Middle frontal gyrus (tissue), 1 donor: ENCODE measurements around the gene CUEDC2.
A peak's percentile ranks its signal among the peaks of the same experiment; 100 is the strongest.

Experiments used
- DNase-seq: peaks from one replicate; pipeline ENCODE4 v3.0.0-alpha.2; 2015; ENCODE audit warnings: low spot score; ENCODE audit errors: extremely low spot score

CUEDC2 gene, protein sequence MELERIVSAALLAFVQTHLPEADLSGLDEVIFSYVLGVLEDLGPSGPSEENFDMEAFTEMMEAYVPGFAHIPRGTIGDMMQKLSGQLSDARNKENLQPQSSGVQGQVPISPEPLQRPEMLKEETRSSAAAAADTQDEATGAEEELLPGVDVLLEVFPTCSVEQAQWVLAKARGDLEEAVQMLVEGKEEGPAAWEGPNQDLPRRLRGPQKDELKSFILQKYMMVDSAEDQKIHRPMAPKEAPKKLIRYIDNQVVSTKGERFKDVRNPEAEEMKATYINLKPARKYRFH

DNA sequence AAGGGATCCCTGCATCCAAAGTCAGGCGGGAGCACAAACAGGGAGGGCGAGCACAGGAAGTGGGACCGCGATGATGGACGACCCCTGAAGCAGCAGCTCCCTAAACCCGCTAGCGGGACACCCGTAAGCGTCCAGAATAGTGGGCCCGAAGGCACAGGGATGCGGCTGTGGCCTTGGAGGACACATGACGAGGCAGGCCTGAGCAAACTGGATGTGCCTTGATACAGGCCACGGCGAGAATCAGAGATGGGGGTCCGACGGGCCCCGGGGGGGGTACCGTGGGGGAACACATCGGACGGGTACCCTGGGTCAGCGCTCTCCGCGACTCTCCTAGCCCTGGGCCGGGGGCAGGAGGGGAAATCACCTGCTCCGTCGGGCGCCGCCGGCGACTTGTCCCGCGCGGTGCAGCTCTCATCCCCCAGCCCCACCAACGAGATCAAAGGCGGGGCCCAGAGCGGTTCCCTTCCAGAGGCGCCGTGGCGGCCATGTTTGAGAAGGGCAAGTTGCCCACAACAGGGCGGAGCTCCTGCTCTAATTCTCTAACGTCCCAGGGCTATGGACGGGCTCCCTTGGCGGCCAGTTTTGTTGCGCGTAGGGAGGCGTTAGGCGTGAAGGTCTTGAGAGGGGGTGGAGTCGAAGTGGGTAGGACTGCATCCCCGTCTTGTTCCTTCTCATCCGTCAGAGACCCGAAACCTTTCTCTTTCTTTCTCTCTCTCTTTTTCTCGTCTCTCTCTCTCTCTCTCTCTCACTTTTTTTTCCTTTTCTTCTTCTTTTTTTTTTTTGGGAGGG lies at the start of gene CUEDC2:
CUEDC2 (minus strand) TSS at position 413 of the 789 bp plus-strand sequence. CDS start 7,386 bp downstream, outside the sequence.
- peak; percentile 96 for DNase-seq

DNA sequence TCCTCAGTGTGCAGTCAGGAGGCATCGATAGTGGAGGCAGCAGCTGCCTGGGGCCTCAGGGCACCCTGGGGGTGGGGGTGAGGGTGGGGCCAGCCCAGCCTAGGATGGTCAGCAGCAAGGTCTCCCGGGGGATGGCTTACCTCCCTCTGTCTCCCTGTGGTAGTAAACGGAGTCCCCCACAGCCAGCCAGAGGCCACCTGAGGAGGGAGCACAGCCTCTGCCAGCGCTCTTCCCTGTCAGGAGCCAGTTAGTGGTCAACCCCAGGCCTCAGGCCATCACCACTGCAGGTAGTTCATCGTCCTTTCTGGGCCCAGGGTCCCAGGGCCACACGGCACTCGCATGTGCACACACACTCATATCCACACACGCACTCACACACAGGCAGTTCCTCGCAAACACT lies 48.0 kb upstream of the CUEDC2 start:
- no peak for DNase-seq

DNA sequence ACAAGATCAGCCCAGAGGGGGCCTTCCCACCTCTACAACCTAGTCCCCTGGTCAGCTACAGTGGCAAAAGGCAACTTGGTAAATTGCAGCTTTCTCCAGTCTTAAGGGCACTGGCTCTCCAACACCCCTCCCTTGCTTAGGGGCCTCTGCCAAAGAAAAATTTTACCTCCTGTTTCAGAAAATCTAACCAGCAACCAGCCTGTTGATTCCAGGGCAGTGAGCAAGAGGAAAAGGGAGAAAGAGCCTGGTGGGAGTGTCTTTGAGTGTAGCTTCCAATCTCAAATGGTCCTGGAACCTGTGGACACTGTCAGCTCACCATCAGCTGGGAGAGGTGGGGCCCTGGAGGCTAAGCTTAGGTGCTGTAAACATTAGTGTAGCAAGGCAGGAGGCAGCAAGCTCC lies 47.3 kb upstream of the CUEDC2 start:
- DNase-seq: no peak

DNA sequence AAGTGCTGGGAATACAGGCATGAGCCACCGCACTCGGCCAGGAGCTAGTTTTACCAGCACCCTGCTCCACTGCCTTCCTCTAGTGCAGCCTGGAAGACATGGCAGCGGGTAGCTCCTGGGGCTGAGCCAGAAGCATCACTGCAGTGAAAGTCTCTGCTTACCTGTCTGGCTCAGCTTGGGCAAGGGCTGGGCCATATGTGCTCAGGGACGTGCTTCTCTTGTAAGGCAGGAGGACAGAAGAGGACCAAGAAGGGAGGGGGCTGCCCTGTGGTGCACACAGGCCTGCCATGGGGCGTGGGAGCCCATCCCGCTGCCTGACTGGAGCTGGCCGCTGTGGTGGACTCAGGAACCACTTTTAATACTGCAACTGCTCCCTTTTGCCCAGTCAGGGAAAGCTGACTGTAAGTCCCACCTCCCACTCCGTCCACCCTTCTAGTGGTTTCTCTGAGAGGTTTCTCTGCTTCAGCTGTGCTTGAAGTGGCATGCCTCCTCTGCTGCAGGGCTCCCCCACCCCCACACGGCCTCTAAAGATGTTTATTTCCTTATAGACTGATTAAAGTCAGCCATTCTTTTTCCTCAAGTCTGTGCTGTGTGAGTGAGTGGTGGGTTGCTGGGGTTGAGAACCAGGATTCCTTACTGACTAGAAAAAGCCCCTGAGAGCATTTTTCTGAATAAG lies 44.2 kb upstream of the CUEDC2 start:
- DNase-seq: no peak

DNA sequence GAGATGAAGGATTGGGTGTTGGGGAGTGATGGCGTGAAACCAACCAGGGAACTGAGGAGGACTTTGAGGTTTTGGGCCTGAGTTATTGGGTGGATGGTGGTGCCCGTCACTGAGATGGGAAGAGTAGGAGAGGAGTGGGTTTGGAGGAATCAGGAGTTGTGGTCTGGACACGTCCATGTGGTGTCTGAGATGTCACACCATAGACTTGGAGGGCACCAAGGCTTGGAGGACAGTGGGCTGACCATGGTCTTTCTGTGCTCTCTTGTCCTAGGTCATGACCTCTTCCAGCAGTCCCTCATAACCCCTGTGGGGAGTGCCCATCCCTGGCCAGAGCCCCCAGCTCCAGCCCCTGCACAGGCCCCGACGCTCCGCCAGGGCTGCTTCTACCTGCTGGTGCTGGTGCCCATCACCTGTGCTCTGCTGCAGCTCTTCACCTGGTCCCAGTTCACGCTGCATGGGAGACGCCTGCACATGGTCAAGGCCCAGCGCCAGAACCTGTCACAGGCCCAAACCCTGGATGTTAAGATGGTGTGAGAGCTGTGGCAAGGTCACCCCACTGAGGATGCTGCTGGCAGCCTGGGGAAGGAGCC lies 43.2 kb upstream of the CUEDC2 start:
- no peak for DNase-seq

DNA sequence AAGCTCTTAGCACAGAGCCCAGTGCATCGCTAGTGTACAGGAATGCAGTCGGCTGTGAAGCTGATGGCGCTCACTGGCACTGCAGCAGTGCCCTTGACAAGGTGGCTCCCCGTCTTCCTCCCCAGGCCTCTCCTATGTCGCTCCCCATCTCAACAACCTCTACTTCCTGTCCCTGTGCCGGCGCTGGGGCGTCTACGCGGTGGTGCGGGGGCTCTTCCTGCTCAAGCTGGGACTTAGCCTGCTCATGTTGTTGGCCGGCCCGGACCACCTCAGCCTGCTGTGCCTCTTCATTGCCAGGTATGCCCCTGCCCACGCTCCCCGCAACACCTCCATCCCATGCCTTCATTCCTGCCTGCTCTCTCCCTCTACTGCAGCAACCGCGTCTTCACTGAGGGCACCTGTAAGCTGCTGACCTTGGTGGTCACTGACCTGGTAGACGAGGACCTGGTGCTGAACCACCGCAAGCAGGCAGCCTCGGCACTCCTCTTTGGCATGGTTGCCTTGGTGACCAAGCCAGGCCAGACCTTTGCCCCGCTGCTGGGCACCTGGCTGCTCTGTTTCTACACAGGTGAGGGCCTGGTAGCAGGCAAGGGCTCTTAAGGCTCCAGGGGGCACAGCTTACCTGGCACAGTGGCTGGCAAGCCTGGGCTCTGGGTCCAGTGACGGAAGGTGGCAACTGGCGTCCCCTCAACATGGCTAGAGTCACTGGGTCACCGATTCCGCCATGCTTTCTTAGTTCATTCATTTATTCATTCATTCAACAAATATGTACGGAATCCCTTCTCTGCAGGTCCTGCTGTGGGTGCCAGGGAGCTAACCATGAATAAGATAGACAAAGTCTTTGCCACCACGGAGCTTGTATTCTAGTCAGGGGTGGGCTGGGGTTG lies 41.3 kb upstream of the CUEDC2 start:
- no peak for DNase-seq

DNA sequence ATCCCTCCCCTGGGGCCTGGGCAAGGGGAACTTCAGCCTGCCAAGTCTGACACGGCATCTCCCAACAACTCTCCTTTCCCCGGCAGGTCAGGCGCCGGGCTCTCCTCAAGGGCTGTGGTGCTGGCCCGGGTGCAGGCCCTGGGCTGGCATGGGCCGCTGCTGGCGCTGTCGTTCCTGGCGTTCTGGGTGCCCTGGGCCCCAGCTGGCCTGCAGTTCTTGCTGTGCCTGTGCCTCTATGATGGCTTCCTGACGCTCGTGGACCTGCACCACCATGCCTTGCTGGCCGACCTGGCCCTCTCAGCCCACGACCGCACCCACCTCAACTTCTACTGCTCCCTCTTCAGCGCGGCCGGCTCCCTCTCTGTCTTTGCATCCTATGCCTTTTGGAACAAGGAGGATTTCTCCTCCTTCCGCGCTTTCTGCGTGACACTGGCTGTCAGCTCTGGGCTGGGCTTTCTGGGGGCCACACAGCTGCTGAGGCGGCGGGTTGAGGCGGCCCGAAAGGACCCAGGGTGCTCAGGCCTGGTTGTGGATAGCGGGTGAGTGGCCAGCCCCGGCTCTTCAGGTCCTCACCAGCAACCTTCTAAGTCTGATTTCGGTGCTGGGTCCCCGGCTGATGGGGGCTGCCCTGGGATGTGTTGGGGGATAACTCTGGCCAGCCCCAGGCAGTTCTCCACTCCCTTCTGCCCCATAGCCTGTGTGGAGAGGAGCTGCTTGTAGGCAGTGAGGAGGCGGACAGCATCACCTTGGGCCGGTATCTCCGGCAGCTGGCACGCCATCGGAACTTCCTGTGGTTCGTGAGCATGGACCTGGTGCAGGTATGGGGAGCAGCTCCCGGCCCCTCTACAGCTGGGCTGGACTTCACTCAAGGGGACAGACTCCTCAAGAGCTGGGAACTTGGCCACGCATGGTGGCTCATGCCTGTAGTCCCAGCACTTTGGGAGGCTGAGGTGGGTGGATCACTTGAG lies 38.5 kb upstream of the CUEDC2 start:
- DNase-seq: no peak

DNA sequence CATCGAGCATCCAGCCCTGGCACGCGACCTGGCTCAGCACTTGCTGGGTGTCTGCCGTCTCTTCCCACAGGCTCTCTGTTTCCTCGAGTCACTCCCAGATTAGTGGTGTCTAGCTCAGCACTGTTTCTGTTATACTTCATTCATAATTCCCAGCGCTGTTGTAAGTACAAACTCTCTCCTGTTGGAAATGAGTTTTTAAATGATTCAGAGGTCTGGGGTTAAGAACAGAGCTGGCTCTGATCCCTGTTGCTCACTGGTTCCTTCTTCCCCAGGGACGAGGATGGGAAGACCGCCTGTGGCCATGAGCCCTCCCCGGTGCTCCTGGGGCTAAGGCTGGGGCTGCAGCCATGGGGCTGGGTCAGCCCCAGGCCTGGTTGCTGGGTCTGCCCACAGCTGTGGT lies 36.3 kb upstream of the CUEDC2 start:
- no peak for DNase-seq

DNA sequence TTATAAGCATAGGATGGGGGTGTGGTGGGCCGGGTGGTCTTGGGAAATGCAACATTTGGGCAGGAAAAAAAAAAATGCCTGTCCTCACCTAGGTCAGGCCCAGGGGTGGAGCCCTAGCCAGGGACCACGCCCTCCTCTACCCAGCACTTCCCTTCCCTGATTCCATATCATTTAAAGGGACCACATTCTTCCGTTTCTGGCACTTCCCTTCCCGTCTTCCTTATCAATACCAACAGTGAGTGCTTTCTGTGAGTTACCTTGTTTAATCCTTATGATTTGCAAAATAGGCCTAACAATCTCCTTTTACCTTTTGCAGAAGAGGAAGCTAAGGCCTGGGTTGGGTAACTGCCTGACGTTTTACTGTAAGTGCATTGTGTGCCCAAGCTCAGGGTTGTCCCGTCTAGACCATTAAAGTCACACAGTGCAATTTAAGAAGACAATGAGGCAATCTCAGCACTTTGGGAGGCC lies 35.6 kb upstream of the CUEDC2 start:
- no peak for DNase-seq

DNA sequence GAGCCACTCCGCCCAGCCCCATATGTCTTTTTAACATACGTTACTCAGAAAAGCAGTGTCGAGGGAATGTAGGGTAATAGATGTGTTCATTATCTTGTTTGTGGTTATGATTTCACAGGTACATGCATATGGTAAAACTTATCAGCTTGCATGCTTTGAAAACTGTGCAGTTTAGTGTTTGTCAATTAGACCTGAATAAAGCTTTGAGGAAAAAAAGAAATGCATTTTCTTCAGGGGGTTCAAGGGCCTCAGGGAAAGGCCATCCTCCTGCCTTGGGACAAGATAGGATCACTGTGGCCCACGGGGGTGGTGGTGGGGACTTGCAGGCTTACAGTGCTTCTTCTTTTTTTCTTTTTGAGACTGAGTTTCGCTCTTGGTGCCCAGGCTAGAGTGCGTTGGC lies 34.9 kb upstream of the CUEDC2 start:
- no peak for DNase-seq

DNA sequence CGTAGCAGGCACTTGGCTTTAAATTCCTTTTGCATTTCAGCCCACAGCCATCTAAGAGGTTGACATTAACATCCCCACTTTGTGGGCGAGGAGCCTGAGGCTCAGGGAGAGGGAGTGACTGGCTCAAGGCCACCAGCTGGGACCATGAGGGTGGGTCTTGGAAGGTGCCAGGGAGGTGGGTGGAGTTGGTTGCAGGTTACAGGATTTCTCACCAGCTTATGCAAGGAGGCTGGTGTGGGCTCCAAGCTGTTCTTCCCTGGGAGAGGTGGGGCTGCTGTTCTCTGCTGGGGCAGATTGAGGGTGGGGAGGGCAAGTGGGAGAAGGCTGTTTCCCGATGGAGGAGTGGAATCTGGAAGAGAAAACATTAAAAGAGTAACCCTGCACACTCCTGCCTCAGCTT lies 33.1 kb upstream of the CUEDC2 start:
- no peak for DNase-seq

DNA sequence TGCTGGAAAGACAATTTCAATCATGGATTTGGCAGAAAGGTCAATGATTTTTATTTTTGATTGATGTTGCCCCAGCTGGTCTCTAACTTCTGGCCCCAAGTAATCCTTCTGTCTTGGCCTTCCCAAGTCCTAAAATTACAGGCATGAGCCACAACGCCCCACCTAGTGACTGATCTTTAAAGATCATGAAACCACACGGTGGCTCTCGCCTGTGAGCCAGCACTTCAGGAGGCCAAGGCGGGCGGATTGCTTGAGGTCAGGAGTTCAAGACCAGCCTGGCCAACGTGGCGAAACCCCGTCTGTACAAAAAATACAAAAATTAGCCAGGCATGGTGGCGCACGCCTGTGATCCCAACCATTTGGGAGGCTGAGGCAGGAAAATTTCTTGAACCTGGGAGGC lies 31.6 kb upstream of the CUEDC2 start:
- no peak for DNase-seq

DNA sequence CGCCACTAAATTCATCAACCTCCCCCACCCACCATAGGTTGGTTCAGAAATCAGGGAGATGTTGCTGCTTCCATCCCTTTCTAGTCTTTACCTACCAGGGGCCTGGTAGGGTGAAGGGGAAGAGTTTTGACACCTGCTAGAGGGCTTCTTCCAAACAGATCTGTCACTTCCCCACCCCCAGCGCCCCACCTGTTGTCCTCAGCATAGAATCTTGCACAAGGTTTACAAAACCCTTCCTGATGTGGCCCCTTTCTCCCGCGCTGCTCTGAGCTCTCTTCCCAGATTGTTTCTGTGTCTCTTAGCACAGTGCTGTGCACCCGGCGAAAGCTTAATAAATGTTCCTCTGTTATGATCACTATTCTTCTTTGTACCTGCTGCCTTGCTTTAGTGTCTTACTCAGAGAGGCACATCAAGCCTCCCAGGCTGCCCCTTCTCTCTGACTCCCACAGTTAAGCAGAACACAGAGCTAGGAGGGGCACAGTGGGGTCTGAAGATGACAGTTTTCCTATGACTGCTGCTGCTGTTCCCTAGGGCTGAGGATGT lies 30.2 kb upstream of the CUEDC2 start:
- no peak for DNase-seq

DNA sequence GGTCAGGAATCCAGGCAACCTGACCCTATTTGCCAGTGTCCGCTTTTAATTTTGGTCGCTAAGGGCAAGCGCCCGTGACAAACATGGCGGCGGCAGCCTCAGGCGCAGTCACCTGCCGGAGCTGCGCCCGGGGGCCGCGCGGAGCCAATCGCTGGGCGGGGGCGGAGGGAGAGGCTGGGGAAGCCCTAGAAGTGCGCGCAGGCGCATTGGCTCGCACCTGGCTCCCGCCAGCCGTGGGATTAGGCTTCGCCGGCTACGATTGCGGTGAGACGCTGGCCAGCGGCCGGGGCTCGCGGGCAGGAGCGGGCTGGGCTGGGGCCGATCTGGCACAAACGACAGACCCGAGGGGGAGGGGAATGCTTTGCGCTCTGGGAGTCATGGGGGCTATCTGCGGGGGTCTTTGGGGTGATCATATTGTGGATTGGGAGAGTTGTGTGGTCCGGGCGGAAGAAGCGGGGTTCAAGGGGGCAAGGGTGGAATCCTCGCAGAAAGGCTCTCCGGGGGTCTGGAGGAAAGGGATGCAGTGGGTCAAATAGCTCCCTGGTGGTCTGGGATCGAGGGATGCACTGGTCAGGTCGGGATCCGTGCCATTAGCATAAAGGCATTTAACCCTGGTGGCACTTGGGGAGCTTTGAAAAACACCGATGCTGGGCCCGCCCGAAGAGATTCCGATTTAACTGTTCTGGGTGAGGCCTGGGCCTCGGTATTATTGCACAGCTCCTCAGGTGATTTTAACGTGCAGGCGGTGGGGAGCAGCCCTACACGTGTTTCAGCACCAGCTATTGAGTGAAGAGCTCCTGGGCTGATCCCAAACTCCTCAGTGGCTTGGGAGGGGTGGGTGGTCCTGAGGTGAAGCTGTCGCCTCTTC lies 29.0 kb upstream of the CUEDC2 start:
- peak; percentile 84 for DNase-seq

DNA sequence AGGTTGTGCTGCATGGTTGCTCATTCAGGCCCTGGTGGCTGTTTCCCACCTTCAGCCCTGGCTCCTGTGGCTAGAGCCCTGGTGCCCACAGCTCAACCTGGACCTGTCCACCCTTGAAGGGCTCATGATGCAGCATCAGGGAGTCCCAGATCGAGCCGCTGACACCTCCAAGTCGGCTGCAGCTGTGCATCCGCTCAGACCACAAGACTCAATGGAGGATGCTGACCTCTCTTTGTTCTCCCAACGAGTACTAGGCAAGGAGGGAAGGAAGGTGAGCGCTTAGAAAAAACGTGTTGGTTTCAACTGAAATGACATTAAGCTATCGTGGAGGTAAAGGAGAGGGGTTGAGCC lies 28.4 kb upstream of the CUEDC2 start:
- DNase-seq: no peak

DNA sequence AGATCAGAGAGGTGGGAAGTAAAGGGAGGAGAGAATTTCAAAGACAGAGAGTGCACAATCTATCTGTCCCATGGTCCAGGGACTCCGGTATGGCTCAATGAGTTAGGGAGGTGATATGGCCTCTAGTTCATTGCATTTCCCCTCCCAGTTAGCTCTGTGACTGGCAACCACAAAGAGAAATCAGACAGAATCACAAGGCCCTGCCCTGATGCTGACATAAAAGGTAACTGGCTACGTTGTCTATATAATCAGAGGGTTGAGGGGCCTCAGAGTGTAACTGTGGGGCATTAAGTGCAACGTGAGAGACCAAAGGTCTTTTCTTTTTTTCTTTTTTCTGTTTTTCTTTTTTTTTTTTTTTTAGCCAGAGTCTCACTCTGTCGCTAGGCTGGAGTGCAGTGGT lies 26.3 kb upstream of the CUEDC2 start:
- DNase-seq: no peak

DNA sequence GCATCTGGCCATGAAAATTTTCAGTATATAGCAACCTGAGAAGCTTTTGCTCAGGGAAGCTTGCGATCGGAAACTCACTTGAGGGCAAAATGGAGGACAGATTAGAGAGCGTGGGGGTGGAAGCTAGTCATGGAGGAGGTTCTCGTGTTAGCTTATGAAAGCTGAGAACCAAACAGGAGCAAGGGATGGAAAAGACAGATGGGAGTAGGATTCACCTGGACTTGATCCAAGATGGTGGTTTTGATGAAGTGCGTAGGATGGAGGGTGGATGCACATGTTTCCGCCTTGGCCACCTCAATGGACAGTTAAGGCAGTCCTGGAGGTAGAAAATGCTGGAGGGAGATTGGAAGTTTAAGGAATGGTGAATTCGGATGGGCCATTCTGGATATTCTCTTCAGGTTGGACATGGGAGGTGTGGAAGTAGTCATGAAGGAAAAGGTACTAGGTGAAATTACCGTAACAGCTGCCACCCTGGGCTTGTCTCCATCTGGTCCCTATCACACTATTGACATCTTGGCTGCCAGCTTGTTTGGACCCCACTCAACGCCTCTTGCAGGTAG lies 25.3 kb upstream of the CUEDC2 start:
- DNase-seq: no peak

DNA sequence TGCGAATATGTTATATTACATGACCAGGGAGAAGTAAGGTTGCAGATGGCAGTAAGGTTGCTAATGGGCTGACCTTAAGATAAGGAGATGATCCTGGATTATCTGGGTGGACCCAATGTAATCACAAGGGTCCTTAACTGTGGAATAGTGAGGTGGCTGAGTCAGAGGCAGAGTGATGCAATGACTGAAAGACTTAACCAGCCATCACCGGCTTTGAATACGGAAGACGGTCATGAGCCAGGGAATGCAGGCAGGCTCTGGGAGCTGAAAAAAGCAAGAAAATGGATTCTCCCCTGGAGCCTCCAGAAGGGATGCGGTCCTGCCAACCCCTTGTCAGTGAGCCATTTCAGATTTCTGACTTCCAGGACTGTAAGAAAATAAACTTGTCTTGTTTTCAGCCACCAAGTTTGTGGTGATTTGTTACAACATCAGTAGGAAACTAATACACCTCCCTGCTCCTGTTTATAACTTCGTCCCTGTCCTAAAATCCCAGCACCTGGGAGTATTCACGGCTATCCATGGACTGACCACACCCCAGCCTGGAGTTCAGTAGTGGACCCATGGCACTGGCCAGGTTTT lies 23.6 kb upstream of the CUEDC2 start:
- no peak for DNase-seq
